OCI-LY1 (cell line): Measurements from ENCODE around the gene CLIC4.

Experiments used
- H2AFZ ChIP-seq: fragments of 200-600 bp; sonication (generic), shearing (Covaris generic); 2 replicates; pipeline ENCODE4 v1.6.0; 2014; ENCODE audit warnings: antibody characterized with exemption, mild to moderate bottlenecking, low read length
- H3F3A ChIP-seq: fragments of 200-600 bp; sonication (generic), shearing (Covaris generic); 2 replicates; pipeline ENCODE4 v1.6.0; 2014; ENCODE audit warnings: mild to moderate bottlenecking, antibody characterized with exemption, low read length, moderate library complexity; ENCODE audit not compliant: insufficient read depth
- H3K27ac ChIP-seq: fragments of 200-600 bp; sonication (generic); 2 replicates; pipeline ENCODE4 v1.5.1; 2014; ENCODE audit warnings: low read length, mixed run types, mild to moderate bottlenecking, low read depth; ENCODE audit not compliant: poor library complexity, severe bottlenecking
- H3K27me3 ChIP-seq: fragments of 200-600 bp; sonication (generic); 2 replicates; pipeline ENCODE4 v1.6.0; 2014; ENCODE audit warnings: antibody characterized with exemption, mild to moderate bottlenecking, low read length, moderate library complexity; ENCODE audit not compliant: insufficient read depth
- H3K36me3 ChIP-seq: fragments of 200-600 bp; sonication (generic); 2 replicates; pipeline ENCODE4 v1.6.1; 2014; ENCODE audit warnings: mild to moderate bottlenecking, antibody characterized with exemption, low read length, moderate library complexity, mixed read lengths; ENCODE audit not compliant: insufficient read depth
- H3K4me1 ChIP-seq: fragments of 200-600 bp; sonication (generic); 2 replicates; pipeline ENCODE4 v1.5.1; 2014; ENCODE audit warnings: mild to moderate bottlenecking, low read length, moderate library complexity; ENCODE audit not compliant: insufficient read depth, severe bottlenecking
- H3K4me2 ChIP-seq: fragments of 200-600 bp; sonication (generic), shearing (Covaris generic); 2 replicates; pipeline ENCODE4 v1.6.1; 2014; ENCODE audit warnings: low read length
- H3K4me3 ChIP-seq: fragments of 200-600 bp; sonication (generic); 2 replicates; pipeline ENCODE4 v1.5.1; 2014; ENCODE audit warnings: low read length, low read depth, mild to moderate bottlenecking, mixed read lengths; ENCODE audit not compliant: poor library complexity, severe bottlenecking
- H3K79me2 ChIP-seq: fragments of 200-600 bp; shearing (Covaris generic); 2 replicates; pipeline ENCODE4 v1.6.1; 2016; ENCODE audit warnings: mixed run types, low read length, mixed read lengths; ENCODE audit not compliant: insufficient read depth
- H3K9ac ChIP-seq: fragments of 200-600 bp; sonication (generic), shearing (Covaris generic); 2 replicates; pipeline ENCODE4 v1.6.1; 2014; ENCODE audit warnings: mild to moderate bottlenecking, low read length, mixed read lengths
- H3K9me2 ChIP-seq: fragments of 200-600 bp; sonication (generic), shearing (Covaris generic); 2 replicates; pipeline ENCODE4 v1.6.1; 2014; ENCODE audit warnings: low read depth, mild to moderate bottlenecking, low read length, mixed read lengths
- H3K9me3 ChIP-seq: fragments of 200-600 bp; shearing (Covaris generic); 2 replicates; pipeline ENCODE4 v1.6.1; 2014; ENCODE audit warnings: low read length, mixed read lengths
- H4K20me1 ChIP-seq: fragments of 200-600 bp; sonication (generic), shearing (Covaris generic); 2 replicates; pipeline ENCODE4 v1.6.0; 2016; ENCODE audit warnings: mild to moderate bottlenecking, low read length; ENCODE audit not compliant: insufficient read depth
- EZH2 ChIP-seq: fragments of 200-600 bp; sonication (generic), shearing (Covaris generic); IDR thresholded peaks from 2 replicates; pipeline ENCODE4 v1.8.0; 2017; ENCODE audit warnings: borderline replicate concordance, mixed run types, mild to moderate bottlenecking, antibody characterized with exemption, low read length, moderate library complexity, mixed read lengths
- TF ChIP-seq, protein P1 (sequence below): fragments of 200-600 bp; sonication (generic), shearing (Covaris generic); IDR thresholded peaks from 2 replicates; pipeline ENCODE4 v1.5.1; 2017; ENCODE audit warnings: mild to moderate bottlenecking, antibody characterized with exemption, low read length, moderate library complexity, mixed read lengths

Gene CLIC4

DNA sequence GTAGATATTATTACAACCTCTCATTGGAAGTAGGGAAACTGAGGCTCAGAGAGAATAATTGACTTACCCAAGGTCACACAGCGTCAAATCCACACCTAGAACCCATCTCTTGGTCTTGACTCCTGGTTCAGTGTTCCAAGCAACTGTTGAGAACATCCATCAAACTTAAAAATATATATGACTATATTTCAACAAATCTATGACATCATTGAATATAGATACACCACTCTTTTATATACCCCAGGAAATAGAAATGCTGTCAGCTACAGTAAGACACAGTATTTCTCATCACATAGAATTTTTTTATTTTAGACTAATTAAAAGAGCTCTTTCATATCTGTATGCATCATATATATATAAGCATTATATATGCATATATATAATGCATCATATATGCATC, 127.9 kb downstream of the CLIC4 start:
- H3F3A ChIP-seq = no peaks in the 10 kb centered on the region
- no peaks in the 10 kb centered on the region for H3K9me2 ChIP-seq
- peaks cover 3% of the 10 kb centered on the region; the same call in 1 of the 2 replicates for H3K27me3 ChIP-seq
- H3K4me1 ChIP-seq = no peaks in the 10 kb centered on the region
- no peak overlapping the region for H3K4me3 ChIP-seq
- H4K20me1 ChIP-seq = no peaks in the 10 kb centered on the region
- H3K79me2 ChIP-seq = no peaks in the 10 kb centered on the region
- H3K9ac ChIP-seq = no peak overlapping the region
- no peaks in the 10 kb centered on the region for H3K36me3 ChIP-seq
- no peak overlapping the region for H3K4me2 ChIP-seq
- H3K27ac ChIP-seq = no peak overlapping the region
- no peak overlapping the region for H2AFZ ChIP-seq
- no peak for TF ChIP-seq EZH2
- TF ChIP-seq, protein P1, sequence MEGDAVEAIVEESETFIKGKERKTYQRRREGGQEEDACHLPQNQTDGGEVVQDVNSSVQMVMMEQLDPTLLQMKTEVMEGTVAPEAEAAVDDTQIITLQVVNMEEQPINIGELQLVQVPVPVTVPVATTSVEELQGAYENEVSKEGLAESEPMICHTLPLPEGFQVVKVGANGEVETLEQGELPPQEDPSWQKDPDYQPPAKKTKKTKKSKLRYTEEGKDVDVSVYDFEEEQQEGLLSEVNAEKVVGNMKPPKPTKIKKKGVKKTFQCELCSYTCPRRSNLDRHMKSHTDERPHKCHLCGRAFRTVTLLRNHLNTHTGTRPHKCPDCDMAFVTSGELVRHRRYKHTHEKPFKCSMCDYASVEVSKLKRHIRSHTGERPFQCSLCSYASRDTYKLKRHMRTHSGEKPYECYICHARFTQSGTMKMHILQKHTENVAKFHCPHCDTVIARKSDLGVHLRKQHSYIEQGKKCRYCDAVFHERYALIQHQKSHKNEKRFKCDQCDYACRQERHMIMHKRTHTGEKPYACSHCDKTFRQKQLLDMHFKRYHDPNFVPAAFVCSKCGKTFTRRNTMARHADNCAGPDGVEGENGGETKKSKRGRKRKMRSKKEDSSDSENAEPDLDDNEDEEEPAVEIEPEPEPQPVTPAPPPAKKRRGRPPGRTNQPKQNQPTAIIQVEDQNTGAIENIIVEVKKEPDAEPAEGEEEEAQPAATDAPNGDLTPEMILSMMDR = no peak
- H3K9me3 ChIP-seq = no peaks in the 10 kb centered on the region

DNA sequence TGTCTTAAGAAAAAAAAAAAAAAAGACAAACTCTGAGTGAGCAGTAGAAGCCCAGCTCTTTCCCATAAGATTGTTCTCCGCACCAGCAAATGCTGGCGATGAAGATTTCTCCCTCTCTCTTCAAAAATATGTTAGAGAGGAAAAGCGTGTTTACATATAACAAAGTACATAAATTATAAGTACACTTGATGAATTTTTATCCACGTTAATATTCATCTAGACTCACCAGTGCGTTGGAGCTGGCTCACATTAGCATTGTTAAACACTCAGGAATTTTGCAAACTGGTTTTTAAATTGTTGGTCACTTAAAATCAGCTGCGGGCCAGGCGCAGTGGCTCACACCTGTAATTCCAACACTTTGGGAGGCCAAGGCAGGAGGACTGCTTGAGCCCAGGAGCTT, 128.8 kb downstream of the CLIC4 start:
- TF ChIP-seq EZH2 = no peak
- TF ChIP-seq, protein P1 = no peak
- Histone ChIP-seq H2AFZ (no peak overlapping the region), H3K27me3 (peaks cover 2% of the 10 kb centered on the region; the same call in 1 of the 2 replicates), H3K9ac (no peak overlapping the region), H3K36me3 (no peaks in the 10 kb centered on the region), H3F3A (no peaks in the 10 kb centered on the region), H3K9me3 (no peaks in the 10 kb centered on the region), H3K9me2 (no peaks in the 10 kb centered on the region), H3K4me2 (no peak overlapping the region), H3K4me1 (no peaks in the 10 kb centered on the region), H3K79me2 (no peaks in the 10 kb centered on the region), H3K4me3 (no peak overlapping the region), H4K20me1 (no peaks in the 10 kb centered on the region), H3K27ac (no peak overlapping the region)

DNA sequence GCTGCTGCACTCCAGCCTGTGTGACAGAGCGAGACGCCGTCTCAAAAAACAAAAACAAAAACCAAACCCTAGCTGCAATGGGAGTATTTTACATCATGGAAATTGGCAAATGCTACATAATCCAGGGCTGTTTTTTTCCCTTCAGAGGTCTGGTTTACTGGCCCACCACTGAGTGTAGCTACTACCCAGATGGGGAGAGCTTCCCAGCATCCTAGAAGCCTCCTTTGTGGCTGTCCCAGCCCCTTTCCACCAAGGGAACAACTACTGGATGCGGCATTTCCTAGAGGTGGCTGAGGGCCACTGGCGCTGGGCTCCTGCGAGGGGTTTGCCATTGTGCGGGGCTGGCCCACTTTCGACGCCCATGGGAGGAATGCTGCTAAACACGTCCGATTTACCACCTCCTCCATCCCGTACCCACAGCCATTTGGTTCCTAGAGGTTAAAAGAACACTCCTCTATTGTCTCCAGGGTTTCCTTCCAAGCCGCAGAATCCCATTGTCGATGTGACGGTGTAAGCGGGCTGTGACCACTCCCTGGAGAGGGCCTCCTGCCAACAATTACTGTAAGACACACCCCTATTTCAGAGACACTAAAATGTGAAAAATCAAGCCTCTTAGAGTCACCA, 129.5 kb downstream of the CLIC4 start:
- Histone ChIP-seq H3K4me2 (no peak overlapping the region), H3K4me3 (no peak overlapping the region), H3K27ac (no peak overlapping the region), H4K20me1 (no peaks in the 10 kb centered on the region), H2AFZ (no peak overlapping the region), H3K9ac (no peak overlapping the region), H3K9me3 (no peaks in the 10 kb centered on the region), H3K4me1 (no peaks in the 10 kb centered on the region), H3K27me3 (no peaks in the 10 kb centered on the region), H3K9me2 (no peaks in the 10 kb centered on the region), H3K79me2 (no peaks in the 10 kb centered on the region), H3F3A (no peaks in the 10 kb centered on the region), H3K36me3 (no peaks in the 10 kb centered on the region)
- no peak for TF ChIP-seq EZH2
- TF ChIP-seq, protein P1 = no peak
